MM.1S (cell line): Measurements from ENCODE around the gene DOP1A.

ENCODE experiments used
- EZH2 ChIP-seq: fragments of 300-600 bp; sonication (generic); optimal IDR thresholded peaks from 2 replicates; pipeline ENCODE3; 2017; ENCODE audit warnings: low read depth, mild to moderate bottlenecking, antibody characterized with exemption, low read length, mixed read lengths
- EZH2phosphoT487 ChIP-seq: fragments of 300-600 bp; sonication (generic); IDR thresholded peaks from 2 replicates; pipeline ENCODE4 v1.6.1; 2018; ENCODE audit warnings: antibody characterized with exemption, low read length
- TF ChIP-seq, protein P1 (sequence below): fragments of 300-600 bp; sonication (generic); IDR thresholded peaks from 2 replicates; pipeline ENCODE4 v1.5.1; 2016; ENCODE audit warnings: antibody characterized with exemption, low read length, mixed read lengths

DNA sequence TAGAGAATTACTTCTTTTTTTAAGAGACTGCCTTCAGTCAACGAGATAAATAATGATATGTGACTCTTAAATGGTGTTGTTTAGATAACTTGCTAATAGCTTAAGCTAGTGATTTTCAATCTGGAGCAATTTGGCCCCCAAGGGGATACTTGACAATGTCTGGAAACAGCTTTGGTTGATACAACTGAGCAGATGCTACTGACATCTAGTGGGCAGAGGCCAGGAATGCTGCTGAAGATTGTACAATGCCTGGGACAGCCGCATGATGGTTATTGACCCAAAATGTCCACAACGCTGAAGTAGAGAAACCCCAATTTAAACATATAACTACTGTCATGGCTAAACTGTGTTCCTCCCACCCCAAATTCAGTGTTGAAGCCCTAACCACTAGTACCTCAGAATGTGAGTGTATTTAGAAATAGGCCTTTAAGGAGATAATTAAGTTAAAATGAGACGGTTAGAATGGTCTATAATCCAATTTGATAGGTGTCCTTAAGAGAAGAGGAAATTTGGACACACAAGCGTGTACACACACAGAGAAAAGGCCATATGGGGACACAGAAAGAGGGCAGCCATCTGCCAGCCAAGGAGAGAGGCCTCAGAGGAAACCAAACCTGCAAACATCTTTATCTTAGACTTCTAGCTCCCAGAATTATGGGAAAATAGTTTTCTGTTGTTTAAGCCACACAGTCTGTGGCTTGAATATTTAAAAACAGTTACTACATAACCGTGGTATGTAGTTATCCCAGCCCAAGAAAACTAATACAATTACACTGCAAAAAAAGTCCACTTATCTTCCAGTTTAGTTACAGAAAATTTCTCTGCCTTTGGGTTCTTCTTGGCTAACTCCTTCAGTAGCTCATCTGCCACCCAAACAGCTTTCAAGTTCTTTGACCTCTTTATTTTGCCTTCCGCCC, 147.9 kb downstream of the DOP1A start:
- TF ChIP-seq EZH2 (no peak), EZH2phosphoT487 (no peak)
- TF ChIP-seq, protein P1, sequence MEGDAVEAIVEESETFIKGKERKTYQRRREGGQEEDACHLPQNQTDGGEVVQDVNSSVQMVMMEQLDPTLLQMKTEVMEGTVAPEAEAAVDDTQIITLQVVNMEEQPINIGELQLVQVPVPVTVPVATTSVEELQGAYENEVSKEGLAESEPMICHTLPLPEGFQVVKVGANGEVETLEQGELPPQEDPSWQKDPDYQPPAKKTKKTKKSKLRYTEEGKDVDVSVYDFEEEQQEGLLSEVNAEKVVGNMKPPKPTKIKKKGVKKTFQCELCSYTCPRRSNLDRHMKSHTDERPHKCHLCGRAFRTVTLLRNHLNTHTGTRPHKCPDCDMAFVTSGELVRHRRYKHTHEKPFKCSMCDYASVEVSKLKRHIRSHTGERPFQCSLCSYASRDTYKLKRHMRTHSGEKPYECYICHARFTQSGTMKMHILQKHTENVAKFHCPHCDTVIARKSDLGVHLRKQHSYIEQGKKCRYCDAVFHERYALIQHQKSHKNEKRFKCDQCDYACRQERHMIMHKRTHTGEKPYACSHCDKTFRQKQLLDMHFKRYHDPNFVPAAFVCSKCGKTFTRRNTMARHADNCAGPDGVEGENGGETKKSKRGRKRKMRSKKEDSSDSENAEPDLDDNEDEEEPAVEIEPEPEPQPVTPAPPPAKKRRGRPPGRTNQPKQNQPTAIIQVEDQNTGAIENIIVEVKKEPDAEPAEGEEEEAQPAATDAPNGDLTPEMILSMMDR: peak; percentile 84
